Chondrocyte (in vitro differentiated cells): ENCODE data around the gene HYCC2. TPM values are rescaled to one million over a fixed set of nuclear protein-coding genes. Genes with fewer than 3 reads are reported as not detected.

Experiments used
- DNase-seq: peaks from one replicate; pipeline ENCODE4 v3.0.0; 2021; ENCODE audit warnings: mixed read lengths, low spot score
- H3K27ac Mint-ChIP-seq: one replicate; pipeline ENCODE4 v1.8.0; 2021; ENCODE audit warnings: mild to moderate bottlenecking, moderate library complexity, mixed read lengths; ENCODE audit not compliant: unreplicated experiment
- H3K27me3 Mint-ChIP-seq: 2 replicates; pipeline ENCODE4 v1.8.0; 2021; ENCODE audit warnings: low read depth, mixed read lengths
- H3K36me3 Mint-ChIP-seq: 2 replicates; pipeline ENCODE4 v1.8.0; 2021; ENCODE audit warnings: low read depth, mixed read lengths
- H3K4me1 Mint-ChIP-seq: 2 replicates; pipeline ENCODE4 v1.8.0; 2021; ENCODE audit warnings: low read depth, mild to moderate bottlenecking, mixed read lengths
- H3K4me3 Mint-ChIP-seq: one replicate; pipeline ENCODE4 v1.8.0; 2021; ENCODE audit warnings: mild to moderate bottlenecking, moderate library complexity, mixed read lengths; ENCODE audit not compliant: unreplicated experiment
- H3K9me3 Mint-ChIP-seq: 2 replicates; pipeline ENCODE4 v1.8.0; 2021; ENCODE audit warnings: low read depth, mixed read lengths
- CTCF ChIP-seq: fragments of 200-600 bp; sonication (generic); IDR thresholded peaks from 2 replicates; pipeline ENCODE4 v1.5.0; 2021; ENCODE audit warnings: antibody characterized with exemption, mild to moderate bottlenecking, moderate library complexity
- total RNA-seq: library from RNA; stranded (reverse); gene quantifications from 3 replicates; pipeline ENCODE4 v1.2.1, GENCODE V29; 2021

Gene HYCC2
- total RNA-seq, 1 donor from 2014 or later, result 12.0 TPM

- Mint-ChIP-seq H3K4me3 (no peak overlapping the region), H3K27me3 (no peaks in the 10 kb centered on the region), H3K36me3 (no peaks in the 10 kb centered on the region), H3K27ac (no peak overlapping the region), H3K9me3 (no peaks in the 10 kb centered on the region), H3K4me1 (no peaks in the 10 kb centered on the region)
- no peak for TF ChIP-seq CTCF
- DNase-seq, result no peak
These were observed 37.7 kb upstream of the HYCC2 start for GRCh38 chr2:201109186-201109585.

- Mint-ChIP-seq H3K27ac (no peak overlapping the region), H3K9me3 (no peaks in the 10 kb centered on the region), H3K36me3 (no peaks in the 10 kb centered on the region), H3K27me3 (no peaks in the 10 kb centered on the region), H3K4me1 (no peaks in the 10 kb centered on the region), H3K4me3 (no peak overlapping the region)
- no peak for DNase-seq
- no peak for TF ChIP-seq CTCF
These were observed 36.9 kb upstream of the HYCC2 start for GRCh38 chr2:201108341-201108740.

- Mint-ChIP-seq H3K4me1 (no peaks in the 10 kb centered on the region), H3K4me3 (no peak overlapping the region), H3K27me3 (no peaks in the 10 kb centered on the region), H3K9me3 (no peaks in the 10 kb centered on the region), H3K36me3 (no peaks in the 10 kb centered on the region), H3K27ac (no peak overlapping the region)
- DNase-seq, result no peak
- TF ChIP-seq CTCF, result no peak
These were observed 36.2 kb upstream of the HYCC2 start for GRCh38 chr2:201107624-201108023.

GRCh38 chr2:201105759-201106158 is 34.3 kb upstream of the HYCC2 start:
- Mint-ChIP-seq H3K27ac (no peak overlapping the region), H3K36me3 (no peaks in the 10 kb centered on the region), H3K9me3 (no peaks in the 10 kb centered on the region), H3K4me3 (no peak overlapping the region), H3K27me3 (no peaks in the 10 kb centered on the region), H3K4me1 (no peaks in the 10 kb centered on the region)
- TF ChIP-seq CTCF, result no peak
- no peak for DNase-seq

GRCh38 chr2:201100497-201100896 is 29.0 kb upstream of the HYCC2 start:
- H3K36me3 Mint-ChIP-seq, result no peaks in the 10 kb centered on the region
- no peaks in the 10 kb centered on the region for H3K4me1 Mint-ChIP-seq
- no peaks in the 10 kb centered on the region for H3K9me3 Mint-ChIP-seq
- H3K27ac Mint-ChIP-seq, result no peak overlapping the region
- H3K27me3 Mint-ChIP-seq, result no peaks in the 10 kb centered on the region
- TF ChIP-seq CTCF, result no peak
- no peak for DNase-seq
- no peak overlapping the region for H3K4me3 Mint-ChIP-seq
